ENCODE data around the gene GLUD2. TPM values are rescaled to one million over a fixed set of nuclear protein-coding genes. Genes with fewer than 3 reads are reported as not detected.

The GLUD2 gene
- total and polyA plus RNA-seq, 2 of the 4 experiments (the other 2 are of a cell fraction): 0.51 to 1.6 TPM

GRCh38 chrX:121008920-121009319, 38.5 kb upstream of the GLUD2 start:
- Histone ChIP-seq H3K4ac (ENCODE audit: low read depth, low read length) (no peak overlapping the region), H3K4me3 (ENCODE audit: insufficient read depth, low read depth, low read length) (no peak overlapping the region), H3K56ac (ENCODE audit: extremely low read depth, insufficient read depth, low read length) (no peak overlapping the region), H2BK120ac (ENCODE audit: low read depth, low read length) (no peak overlapping the region), H3K18ac (ENCODE audit: low read depth, low read length) (no peak overlapping the region), H3K4me1 (ENCODE audit: control insufficient read depth, insufficient read depth, low read length) (no peaks in the 10 kb centered on the region), H3K9ac (ENCODE audit: low read depth, low read length) (no peak overlapping the region), H2BK15ac (ENCODE audit: low read depth, low read length) (no peak overlapping the region), H3K9me1 (ENCODE audit: insufficient read depth, low read length) (no peaks in the 10 kb centered on the region), H2BK5ac (ENCODE audit: low read depth, low read length, poor library complexity, severe bottlenecking) (no peak overlapping the region), H3K14ac (replicated peaks; ENCODE audit: low read depth, low read length) (no peak overlapping the region), H2AK9ac (replicated peaks; ENCODE audit: low read depth, low read length, poor library complexity) (no peak overlapping the region), H3K4me2 (ENCODE audit: low read depth, low read length) (no peak overlapping the region), H3K23ac (ENCODE audit: low read depth, low read length) (no peak overlapping the region), H3K79me1 (ENCODE audit: low read depth in 1 of 2, low read length in 2 of 2) (no peaks in the 10 kb centered on the region), H3K27ac (ENCODE audit: insufficient read depth, low read length) (no peak overlapping the region), H3K9me3 (ENCODE audit: control insufficient read depth, insufficient read depth, low read length) (no peaks in the 10 kb centered on the region), H4K8ac (ENCODE audit: low read depth in 2 of 2, low read length in 2 of 2) (no peak overlapping the region), H3K27me3 (ENCODE audit: control insufficient read depth, insufficient read depth, low read length) (no peaks in the 10 kb centered on the region), H2AK5ac (ENCODE audit: low read depth, low read length) (no peak overlapping the region), H4K91ac (ENCODE audit: insufficient read depth, low read depth, low read length) (no peak overlapping the region), H4K5ac (ENCODE audit: low read depth, low read length) (no peak overlapping the region), H2AFZ (replicated peaks; ENCODE audit: low read length, poor library complexity) (no peak overlapping the region), H2BK20ac (ENCODE audit: low read depth, low read length) (no peak overlapping the region), H3K36me3 (ENCODE audit: control insufficient read depth, insufficient read depth, low read length) (no peaks in the 10 kb centered on the region), H4K20me1 (ENCODE audit: insufficient read depth, low read length) (no peaks in the 10 kb centered on the region)
- CTCF ChIA-PET: no interaction called here
- TF ChIP-seq RAD21 (IDR thresholded peaks at IDR 0.05; ENCODE audit: low read length) (no peak), CEBPB (IDR thresholded peaks at IDR 0.05; ENCODE audit: low read depth, low read length) (no peak), MAFK (IDR thresholded peaks at IDR 0.05; ENCODE audit: low read depth, low read length) (no peak), FOS (IDR thresholded peaks at IDR 0.05; ENCODE audit: low read depth, low read length) (no peak), MXI1 (IDR thresholded peaks at IDR 0.05; ENCODE audit: borderline replicate concordance, low read depth, low read length) (no peak), USF2 (IDR thresholded peaks at IDR 0.05; ENCODE audit: low read depth, low read length) (no peak), NFE2L2 (IDR thresholded peaks at IDR 0.05; ENCODE audit: low read depth, low read length) (no peak), MAZ (IDR thresholded peaks at IDR 0.05; ENCODE audit: borderline replicate concordance, low read depth, low read length) (no peak), RFX5 (IDR thresholded peaks at IDR 0.05; ENCODE audit: low read depth, low read length) (no peak), CHD1 (IDR thresholded peaks at IDR 0.05; ENCODE audit: low read depth, low read length) (no peak)
- TF ChIP-seq, protein P1, sequence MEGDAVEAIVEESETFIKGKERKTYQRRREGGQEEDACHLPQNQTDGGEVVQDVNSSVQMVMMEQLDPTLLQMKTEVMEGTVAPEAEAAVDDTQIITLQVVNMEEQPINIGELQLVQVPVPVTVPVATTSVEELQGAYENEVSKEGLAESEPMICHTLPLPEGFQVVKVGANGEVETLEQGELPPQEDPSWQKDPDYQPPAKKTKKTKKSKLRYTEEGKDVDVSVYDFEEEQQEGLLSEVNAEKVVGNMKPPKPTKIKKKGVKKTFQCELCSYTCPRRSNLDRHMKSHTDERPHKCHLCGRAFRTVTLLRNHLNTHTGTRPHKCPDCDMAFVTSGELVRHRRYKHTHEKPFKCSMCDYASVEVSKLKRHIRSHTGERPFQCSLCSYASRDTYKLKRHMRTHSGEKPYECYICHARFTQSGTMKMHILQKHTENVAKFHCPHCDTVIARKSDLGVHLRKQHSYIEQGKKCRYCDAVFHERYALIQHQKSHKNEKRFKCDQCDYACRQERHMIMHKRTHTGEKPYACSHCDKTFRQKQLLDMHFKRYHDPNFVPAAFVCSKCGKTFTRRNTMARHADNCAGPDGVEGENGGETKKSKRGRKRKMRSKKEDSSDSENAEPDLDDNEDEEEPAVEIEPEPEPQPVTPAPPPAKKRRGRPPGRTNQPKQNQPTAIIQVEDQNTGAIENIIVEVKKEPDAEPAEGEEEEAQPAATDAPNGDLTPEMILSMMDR (conservative IDR thresholded peaks at IDR 0.05; ENCODE audit: low read depth, low read length): no peak
- TF ChIP-seq, protein P2, sequence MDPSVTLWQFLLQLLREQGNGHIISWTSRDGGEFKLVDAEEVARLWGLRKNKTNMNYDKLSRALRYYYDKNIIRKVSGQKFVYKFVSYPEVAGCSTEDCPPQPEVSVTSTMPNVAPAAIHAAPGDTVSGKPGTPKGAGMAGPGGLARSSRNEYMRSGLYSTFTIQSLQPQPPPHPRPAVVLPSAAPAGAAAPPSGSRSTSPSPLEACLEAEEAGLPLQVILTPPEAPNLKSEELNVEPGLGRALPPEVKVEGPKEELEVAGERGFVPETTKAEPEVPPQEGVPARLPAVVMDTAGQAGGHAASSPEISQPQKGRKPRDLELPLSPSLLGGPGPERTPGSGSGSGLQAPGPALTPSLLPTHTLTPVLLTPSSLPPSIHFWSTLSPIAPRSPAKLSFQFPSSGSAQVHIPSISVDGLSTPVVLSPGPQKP (IDR thresholded peaks at IDR 0.05; ENCODE audit: borderline replicate concordance, low read depth, low read length): no peak
- no peak for DNase-seq
- BruUV-seq (replicated peaks): no TSS peak
- WGBS, 2 experiments (ENCODE audit: extremely low coverage in 2 of 2, insufficient read length in 1 of 2): no CpG with 5 or more reads among the region's 1 CpG
- POLR2A ChIA-PET (ENCODE audit: unreplicated experiment): no interaction called here
- intact Hi-C loops (cut with micrococcal nuclease): no loop called here
- ATAC-seq (ENCODE audit: low read depth): no peak
- dilution Hi-C loops (cut with HindIII; ENCODE audit: low sequenced_read_pairs, unreplicated experiment): no loop called here
- in situ Hi-C loops (cut with MboI; ENCODE audit: low sequenced_read_pairs): no loop called here
